GM19025 (cell line): ENCODE results near the gene TET3.
"Not testable (repeated sequence)": the region's sequence is repeated elsewhere in the genome, so short reads cannot be mapped to it uniquely, and the experiment has no call there.

ENCODE experiments used
- ATAC-seq: cut with Tn5 transposase; IDR thresholded peaks from one replicate; pipeline ENCODE4 v1.9.1; 2021; ENCODE audit warnings: mild to moderate bottlenecking, low read depth, moderate library complexity; ENCODE audit not compliant: unreplicated experiment

Gene TET3

DNA sequence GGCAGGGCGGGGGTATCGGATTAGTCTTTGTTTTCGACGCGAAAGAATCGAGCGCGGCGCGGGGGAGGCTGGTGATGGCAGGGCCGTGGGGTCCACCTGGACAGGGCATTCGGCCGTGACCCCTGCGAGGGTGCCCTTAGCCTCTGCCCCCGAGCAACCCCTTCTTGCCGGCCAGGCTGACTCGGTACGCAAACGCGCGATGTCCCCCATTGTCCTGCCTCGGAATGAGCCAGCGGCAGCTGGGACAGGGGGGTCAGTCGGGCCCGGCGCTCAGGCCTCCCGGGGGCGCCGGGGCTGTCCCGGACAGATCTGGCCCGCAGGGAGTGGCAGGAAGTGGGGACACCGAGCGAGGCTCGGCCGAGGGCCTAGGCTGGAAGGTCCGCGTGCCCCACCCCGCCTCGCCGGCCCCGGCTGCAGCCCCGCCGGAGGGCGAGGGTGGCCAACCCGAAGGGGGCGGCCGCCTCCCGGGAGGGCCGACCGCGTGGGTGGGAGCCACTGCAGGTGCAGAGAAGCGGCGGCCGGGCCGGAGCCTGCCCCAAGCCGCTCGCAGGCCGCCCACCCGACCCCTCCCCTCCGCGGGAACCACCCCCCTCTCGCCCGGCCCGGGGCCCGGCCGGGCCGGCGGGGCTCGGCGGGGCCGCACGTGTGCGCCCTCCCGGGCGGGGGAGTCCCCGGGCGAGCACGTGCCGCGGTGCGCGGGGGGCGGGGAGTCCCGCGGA is at the start of gene TET3:
TSS of gene TET3 (plus strand) at position 708 of the 719 bp plus-strand sequence. CDS start 1,494 bp downstream, outside the sequence.
- ATAC-seq = peak; percentile 36

GRCh38 chr2:73935641-73936040 is 49.1 kb upstream of the TET3 start:
- no peak for ATAC-seq

DNA sequence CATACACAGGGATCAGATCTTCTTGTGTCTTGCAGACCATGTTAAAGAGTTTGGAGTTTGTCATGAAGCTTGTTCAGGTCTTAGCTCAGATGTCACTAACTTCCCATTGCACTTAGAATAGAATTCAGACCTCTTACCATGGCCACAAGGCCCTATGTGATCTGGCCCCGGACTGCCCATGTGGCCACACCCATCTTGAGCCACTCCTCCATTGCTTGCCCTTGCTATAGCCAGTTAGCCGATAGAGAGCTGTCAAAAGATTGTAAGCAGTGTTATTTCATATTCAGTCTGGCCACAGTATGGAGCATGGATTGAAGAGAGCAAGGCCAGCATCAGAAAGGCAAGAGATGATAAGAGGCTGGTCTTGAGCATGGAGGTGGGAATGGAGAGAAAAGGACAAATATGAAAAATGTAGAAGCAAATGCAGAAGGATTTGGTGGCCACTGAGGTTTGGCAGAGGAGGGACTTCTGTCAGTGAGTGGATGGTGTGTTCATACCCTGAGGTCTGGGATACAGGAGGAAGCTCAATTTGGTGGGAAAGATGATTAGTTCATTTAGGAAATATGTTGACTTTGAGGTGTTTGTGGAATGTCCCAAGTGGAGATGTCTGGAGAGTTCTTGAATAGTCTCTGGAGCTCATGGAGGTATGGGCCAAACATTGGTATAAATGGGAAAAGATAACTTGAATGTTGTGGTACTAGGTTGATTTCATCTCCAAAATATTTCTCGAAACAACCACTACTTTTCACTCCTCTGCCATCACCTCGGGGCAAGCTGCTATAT is 47.4 kb upstream of the TET3 start:
- ATAC-seq = no peak

GRCh38 chr2:73937899-73938298 is 46.8 kb upstream of the TET3 start:
- ATAC-seq = no peak

DNA sequence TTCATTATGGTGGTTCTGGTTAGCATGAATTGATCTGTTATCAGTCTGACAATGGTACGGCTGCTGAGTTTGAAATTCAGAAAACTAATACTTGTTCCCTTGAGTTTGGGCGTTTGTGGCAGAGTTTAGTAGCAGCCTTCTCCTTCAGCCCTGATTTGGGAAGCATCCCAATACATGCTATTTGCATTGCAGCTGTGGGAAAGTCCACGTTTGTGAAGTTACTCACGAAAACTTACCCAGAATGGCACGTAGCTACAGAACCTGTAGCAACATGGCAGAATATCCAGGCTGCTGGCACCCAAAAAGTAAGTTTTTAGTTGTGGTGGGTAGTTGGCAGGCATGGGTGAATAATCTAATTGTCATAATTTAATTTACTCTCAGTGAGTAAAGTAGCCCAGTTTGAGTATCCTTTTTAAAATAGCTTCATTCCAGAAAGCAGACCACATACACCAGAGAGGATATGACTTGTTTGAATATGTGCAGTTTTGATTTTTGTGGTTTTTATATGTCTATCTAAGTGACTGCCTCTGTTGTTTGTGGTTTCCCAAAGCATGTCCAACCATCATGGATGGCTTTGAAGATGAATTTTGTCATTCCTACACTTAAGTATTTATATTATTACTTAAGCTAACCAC is 45.9 kb upstream of the TET3 start:
- no peak for ATAC-seq

GRCh38 chr2:73939419-73939818 is 45.3 kb upstream of the TET3 start:
- no peak for ATAC-seq

GRCh38 chr2:73940066-73940465 is 44.6 kb upstream of the TET3 start:
- not testable (repeated sequence) for ATAC-seq

GRCh38 chr2:73942664-73943063 is 42.0 kb upstream of the TET3 start:
- ATAC-seq = no peak

DNA sequence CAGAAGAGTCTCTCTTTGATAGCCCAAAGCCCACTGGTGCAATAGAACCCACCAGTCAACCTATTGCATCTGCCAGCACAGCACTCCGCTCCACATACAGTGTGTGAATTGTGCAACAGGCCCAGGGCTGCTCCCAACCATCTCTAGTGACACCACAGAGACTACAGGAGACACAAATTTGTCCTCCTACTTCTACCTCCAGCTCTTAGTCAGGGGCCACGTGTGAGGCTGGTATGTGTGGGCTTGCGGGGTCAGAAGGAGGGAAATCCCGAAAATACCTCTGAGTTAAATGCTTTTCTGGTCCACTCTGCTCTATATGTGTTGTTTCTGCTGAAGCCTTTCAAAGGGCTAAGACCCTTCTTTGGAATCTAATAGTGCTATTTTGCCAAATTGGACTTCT is 40.0 kb upstream of the TET3 start:
- no peak for ATAC-seq

- ATAC-seq = no peak
These were observed 38.5 kb upstream of the TET3 start for GRCh38 chr2:73946215-73946614.

DNA sequence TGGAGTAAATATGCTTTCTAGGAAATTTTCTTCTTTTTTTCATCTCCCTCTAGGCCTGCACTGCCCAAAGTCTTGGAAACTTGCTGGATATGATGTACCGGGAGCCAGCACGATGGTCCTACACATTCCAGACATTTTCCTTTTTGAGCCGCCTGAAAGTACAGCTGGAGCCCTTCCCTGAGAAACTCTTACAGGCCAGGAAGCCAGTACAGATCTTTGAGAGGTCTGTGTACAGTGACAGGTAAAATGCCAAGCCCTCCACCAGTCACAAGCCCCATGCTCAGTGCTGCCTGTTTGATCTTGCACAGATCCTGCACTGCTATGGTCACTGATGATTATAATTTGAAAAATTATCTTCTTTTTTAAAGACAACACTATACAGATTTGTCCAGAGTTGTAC is 38.0 kb upstream of the TET3 start:
- no peak for ATAC-seq

DNA sequence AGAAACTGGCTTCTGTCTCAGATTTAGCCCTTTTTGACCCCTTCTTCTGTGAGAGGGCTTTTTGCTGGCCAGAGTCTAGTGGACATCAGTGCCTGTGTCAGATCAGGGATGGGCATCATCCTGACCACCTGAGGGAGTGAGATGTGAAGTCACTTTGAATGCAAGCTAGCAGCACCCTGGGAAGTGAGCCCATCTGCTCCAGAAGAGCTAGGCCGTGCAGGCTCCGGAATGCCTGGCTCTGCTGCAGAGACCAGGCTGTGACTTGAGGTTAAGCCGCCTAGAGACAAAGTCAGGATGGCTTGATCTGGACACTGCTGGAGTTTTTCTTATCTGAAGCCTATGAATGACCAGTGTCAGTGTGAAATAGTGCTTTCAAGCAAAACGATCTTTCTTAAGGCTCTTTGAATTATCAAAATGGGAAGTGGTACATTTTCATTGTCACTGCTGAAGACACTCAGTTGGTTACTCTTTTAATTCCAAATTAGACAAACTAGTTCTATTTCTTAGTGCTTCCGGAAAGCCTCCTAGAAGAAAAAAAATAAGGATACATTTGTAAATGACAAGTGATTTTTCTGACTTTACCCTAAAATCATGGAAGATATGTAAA is 37.2 kb upstream of the TET3 start:
- ATAC-seq = no peak

GRCh38 chr2:73949802-73950201 is 34.9 kb upstream of the TET3 start:
- no peak for ATAC-seq

DNA sequence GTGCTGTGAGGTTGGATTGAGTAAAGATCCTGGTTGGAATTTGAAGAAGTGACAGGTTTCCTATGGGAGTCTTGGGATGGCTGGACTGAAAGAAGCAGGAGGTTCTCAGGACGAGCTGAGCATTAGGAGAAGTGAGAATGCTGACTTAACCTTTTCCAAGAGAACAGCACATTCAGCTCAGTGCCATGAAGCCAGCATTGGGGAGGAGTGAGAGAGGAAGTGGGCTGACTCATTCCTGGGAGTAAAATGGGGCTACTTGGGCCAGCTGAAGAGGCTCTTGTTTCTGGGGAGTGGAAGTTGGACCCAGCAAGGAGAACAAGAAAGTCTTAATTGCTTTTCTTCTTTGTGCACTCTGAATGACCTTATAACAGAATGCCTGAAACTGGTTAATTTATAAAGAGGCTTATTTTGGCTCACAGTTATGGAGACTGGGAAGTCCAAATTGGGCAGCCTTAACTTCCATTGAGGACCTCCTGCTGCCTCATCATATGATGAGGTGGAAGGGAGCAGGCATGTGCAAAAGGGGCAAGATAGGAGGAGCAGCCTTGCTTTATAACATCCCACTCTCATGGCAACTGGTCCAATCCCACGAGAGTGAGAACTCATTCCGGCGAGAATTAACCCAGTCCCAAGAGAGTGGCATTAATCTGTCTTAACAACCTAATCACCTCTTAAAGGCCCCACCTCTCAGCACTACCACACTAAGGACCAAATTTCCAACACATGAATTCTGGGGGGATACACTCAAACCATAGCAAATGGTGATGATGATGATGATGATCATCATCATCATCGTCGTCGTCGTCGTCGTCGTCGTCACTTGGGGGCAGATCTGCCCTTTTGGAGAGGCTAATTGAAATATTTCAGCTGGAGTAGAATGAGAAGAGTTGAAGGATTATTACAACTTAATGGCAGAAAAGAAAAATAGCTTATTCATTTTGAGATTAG is 31.9 kb upstream of the TET3 start:
- ATAC-seq = no peak

DNA sequence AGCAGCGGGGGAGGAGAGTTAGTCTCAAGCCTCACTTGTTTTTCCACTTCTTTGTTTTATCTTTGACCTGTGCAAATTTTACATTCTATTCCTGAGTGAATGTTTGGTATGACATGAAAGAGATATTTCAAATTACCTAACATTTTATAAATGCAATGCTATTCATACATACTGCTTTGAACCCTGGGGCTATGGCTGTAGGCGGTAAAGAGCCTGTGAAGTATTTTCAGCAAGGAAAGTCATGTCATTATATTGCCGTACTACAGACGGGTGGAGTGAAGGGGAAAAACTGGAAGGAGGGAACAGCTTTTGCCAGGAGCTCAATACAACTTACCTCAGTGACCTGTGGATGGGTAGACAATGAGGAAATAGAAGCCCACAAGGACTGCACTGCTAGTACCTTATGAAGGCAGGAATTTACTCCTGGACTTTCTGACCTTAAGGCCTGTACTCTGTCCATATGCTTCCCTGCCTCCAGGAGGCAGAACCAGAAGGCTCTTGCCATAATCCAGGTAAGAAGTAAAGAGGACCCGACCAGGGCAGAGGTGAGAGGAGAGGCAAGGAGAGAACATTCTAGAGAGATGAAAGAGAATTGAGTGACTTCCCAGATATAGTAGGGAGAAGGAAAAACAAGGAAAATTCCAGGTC is 28.4 kb upstream of the TET3 start:
- ATAC-seq = no peak

DNA sequence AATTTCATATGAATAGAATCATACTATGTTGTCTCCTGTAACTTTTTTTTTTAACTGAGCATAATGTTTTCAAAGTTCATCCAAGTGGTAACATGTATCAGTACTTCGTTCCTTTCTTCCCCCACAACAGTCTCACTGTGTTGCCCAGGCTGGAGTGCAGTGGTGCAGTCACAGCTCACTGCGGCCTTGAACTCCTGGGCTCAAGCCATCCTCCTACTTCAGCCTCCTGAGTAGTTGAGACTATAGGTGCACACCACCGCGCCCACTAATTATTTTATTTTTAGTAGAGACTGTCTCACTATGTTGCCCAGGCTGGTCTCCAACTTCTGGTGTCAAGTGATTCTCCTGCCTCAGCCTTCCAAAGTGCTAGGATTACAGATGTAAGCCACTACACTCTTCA is 23.4 kb upstream of the TET3 start:
- no peak for ATAC-seq

GRCh38 chr2:73961823-73962615 is 22.7 kb upstream of the TET3 start:
- ATAC-seq = no peak

DNA sequence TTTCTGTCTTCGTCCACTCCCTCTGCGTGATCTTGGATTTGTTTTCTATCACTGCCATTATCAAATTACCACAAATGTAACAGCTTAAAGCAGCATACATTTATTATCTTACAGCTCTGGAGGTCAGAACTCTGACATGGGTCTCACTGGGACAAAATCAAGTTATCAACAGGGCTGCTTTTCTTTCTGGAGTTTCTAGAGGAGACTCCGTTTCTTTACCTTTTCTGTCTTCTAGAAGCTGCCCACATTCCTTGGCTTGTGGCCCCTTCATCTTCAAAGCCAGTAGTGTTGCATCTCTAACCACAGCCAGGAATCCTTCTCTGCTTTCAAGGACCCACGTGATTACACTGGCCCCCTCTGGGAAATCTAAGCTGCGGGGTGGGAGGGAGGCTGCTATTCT is 21.9 kb upstream of the TET3 start:
- no peak for ATAC-seq
